HG03378 (cell line): ENCODE measurements around the gene RHBDF2.

ENCODE experiments used
- ATAC-seq: cut with Tn5 transposase; IDR thresholded peaks from one replicate; pipeline ENCODE4 v1.9.1; 2021; ENCODE audit warnings: mild to moderate bottlenecking, moderate library complexity; ENCODE audit not compliant: unreplicated experiment

Gene RHBDF2

DNA sequence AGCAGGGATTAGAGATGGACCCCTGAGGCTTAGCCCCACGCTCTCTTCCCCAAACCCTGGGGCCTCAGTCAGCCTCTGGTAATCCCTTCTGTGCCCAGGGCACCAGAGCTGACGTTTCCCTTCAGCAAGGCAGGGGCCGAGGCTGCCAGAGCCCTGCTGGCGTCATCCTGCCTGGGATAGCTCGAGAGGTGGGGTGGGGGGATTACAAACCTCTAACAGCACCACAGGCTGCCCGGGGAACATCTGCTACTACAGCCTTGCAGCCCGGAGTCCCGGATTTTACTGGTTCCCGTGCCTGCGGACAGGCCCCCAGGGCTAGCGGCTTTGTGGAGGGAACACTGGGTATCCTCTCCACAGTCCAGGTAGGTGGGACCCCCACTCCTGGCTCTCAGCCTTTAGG is 33.9 kb downstream of the RHBDF2 start, which contains the start of gene AANAT:
Gene AANAT (plus strand): TSS at position 238 of the 400 bp plus-strand sequence. CDS start 1,144 bp downstream, outside the sequence.
- no peak for ATAC-seq

DNA sequence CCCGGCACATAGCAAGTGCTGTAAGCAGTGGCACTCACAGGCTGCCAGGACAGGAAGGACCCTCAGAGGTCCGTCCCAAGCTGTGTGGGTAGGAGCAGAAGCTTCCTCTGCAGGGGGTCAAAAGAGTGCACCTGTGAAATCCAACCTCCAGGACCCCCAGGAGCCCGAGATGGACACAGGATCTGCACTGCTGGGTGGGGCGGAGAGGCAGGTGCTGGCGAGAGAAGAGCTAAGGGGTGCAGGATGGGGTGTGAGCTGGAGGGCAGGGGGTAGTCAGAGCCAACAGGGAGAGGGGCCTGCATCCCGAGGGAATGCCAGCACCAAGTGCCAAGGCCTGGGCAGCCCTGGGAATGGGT is 34.5 kb downstream of the RHBDF2 start:
- no peak for ATAC-seq

DNA sequence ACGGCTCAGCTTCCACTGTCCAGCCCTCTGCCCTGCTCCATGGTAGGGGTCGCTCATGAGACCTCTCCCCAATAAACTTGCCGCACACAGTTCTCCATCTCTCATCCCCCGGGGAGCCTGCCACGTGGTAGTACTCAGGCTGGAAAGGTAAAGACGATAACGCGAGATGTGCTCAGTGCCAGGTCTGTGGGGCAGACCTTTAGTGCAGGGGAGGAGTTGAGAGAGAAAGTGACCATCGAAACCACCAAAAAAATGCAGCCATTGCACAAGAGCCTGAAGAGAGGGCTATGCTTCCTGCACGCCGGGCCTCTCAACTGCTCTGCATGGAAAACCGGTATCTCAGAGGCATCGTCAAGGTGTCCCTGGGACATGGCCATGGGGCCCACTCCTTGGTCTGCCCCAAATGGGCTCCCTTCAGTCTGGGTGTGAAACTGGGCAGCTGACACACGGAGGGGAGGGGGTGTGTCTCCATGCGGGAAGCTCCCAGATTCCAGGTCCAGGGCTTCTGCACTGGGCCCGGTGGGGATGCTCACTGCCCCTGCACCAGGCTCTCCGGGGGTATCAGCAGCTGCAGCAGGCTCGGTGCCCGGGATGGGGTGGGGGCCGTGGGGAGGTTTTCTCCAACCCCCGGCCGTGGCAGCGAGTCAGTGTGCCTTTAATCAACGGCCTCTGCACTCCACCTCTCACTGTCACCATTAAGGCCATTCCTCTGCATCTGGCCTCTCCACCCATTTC is 38.5 kb downstream of the RHBDF2 start:
- ATAC-seq, result no peak

DNA sequence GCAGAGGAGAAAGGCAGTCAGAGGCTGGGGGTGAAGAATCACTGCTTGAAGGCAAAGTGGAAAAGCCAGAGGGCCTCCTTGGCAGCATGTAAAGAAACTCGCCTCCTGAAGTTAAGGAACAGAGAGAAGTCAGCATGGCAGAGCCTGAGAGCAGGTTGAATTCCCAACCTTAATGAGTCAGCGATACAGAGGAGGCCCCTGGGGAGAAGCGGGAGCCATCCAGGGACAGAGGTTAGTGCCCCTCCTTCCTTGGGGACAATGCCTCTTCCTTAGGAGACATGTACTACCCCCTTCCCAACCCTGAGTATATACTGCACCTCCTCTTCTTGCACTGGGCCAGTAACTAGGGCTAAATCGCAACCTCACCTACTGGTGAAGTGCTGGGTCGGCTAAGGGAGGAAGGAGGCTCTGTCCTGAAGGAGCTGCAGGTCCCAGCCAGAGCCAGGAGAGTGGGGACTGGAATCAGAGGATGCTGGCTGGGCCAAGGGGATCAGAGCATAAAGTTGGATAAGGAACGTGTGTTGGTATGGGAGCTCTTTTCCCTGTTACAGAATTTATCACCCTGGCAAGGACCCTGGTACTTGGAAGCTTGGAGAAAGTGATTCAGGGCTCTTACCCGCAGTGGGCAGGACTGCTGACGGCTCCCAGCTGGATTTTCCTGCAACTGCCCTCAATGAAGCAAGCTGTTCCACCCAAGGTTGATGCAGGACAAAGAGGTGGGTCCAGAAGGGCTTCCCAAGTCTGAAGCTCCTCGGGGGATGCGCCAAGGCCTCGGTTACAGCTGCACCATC is 39.3 kb downstream of the RHBDF2 start:
- no peak for ATAC-seq

DNA sequence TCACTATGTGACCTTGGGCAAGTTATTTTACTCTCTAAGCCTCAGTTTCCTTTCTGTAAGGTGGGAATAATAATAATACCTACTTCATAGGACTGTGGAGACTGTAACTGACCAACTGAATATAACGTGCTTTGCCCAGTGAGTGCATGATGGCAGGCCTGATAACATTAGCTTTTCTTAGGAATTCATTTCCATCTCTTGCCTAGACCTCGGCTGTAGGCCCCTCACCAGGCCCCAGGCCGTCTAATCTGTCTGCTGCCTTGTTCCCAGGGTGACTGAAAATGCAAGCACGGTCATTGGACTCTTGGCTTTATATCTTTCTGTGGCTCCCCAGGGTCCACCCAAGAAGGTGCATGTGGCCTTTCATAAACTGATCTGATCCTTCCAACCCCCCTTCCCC is 41.5 kb downstream of the RHBDF2 start:
- no peak for ATAC-seq

DNA sequence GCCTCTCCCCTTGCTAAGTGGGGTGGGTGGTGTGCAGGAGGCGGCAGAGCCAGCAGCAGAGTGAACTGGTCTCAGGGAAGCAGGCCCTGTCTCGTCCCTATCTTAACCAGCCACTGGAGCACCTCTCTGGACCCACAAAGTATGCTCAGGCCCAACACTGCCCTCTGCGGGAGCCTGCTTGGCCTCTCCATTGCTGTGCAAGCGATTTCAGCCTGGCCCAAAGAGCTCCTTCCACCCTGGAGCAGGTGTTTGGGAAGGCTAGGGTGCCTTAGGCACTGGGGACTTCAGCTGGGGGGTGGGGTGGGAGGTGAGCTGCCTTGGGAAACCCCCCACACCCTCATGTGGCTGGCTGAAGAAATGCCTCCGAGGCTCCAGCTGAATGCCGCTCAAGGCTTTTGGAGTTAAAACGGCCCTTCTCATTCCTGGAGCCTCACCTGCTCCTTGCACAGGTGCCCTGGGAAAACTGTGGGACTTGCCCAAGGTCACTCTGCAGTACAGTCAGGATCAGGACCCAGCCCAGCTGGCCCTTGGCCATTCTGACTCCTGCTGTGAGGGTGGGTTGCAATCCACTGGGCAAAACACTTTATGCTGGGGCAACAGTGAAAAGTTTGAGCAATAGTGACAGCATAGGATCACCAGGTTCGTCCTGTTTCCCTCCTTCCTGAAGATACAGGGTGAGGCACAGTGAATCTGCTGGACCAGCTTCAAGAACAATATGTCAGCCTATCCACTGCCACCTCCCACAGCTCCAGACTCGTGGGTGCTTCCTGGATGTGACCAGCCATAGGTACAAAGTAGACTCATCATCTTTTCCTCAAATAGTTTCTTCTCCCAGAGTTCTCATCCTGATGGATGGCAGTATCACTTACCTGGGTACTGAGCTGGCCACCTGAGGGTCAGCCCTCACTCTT is 42.4 kb downstream of the RHBDF2 start:
- no peak for ATAC-seq

DNA sequence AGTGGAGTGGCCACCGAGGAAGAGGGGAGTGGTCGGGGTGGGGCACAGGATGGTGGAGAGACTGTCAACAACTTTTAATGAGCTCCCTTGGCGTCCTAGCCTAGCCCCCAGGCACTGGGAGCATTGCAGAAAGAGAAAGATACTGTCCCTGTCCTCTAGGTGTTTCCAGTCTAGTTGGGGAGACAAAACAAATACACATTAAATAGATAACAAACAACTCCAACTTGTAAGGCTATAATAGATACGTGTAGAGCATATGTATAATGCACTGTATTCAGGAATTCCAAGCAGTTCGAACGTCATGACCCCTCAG is 47.8 kb downstream of the RHBDF2 start:
- no peak for ATAC-seq

DNA sequence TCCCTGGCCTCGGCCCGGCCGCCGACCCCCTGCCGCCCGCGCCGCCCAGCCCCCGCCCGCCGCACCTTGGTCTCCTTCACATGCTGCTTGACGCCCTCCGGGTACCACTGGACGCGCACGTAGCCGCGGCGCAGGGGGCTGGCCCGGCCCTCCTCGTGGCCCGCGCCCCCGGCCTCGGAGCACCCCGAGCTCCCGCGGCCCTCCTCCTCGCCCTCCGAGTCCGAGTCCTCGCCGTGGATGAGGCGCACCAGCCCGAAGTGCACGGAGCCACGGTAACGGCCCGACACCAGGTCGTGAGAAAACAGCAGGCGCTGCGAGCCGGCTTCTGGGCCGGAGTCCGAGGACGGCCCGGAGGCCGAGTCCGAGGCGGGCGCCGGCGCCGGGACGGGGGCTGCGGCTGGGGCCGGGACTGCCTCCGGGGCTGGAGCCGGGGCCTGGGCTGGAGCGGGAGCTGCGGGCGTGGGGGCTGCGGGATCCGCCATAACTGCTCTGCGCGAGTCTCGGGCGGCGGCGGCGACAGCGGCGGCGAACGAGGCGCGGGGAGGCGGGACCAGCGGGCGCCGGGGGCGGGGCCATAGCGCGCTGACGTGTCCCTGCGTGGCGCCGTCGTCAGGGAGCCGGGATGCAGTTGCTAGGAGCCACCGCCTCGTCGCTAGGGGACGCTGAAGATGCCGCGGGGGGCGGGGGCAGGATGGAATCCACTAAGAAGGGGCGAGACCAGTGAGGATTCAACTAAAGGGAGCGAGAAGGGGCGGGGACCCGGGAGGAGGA is 48.4 kb downstream of the RHBDF2 start, which contains the start of gene UBE2O:
Gene UBE2O (minus strand): TSS at position 493 of the 771 bp plus-strand sequence. CDS start 11 bp downstream, at position 482.
- ATAC-seq, result no peak

DNA sequence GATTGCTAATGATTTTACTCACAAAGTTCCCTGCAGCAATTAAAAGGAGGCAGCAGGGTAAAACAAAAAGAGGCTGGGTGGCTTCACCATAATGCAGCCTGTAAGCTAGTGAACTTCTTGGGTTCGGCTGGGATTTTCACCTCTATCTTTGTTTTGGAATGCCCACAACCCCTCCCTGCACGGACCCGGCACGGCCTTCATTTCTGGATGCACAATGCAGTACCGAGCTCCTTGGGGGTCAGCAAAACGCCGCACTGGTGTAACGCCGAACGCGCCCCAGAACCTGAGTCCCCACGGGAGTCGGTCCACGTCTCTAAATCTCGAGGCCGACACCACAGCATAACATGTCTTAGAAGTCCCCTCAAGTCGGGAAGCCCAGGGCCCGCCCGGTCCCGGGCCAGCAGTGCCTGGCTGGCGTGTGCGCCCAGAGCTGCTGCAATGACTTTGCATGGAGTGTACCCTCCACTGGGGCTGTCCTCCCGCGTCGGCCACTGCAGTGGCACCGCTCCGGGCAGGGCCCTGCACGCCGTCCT is 49.0 kb downstream of the RHBDF2 start:
- no peak for ATAC-seq

DNA sequence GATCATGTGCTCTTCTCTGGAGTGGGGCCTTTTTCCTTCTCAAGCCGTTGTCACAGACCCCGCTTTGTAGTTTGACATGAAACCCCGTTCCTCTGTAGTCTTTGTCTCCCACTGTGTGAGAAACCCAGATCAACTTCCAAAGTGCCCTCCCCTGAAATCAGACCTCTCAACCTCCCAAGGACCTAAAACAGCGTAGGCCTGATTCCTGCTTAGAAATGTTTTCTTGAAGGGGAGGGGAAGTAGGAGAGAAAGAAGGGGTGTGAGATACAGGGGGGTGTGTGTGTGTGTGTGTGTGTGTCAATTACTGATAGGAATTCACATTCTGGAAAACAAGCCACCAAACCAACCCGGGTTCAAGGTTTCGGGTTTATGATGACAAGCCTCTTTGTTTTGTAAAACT is 49.7 kb downstream of the RHBDF2 start:
- ATAC-seq, result no peak

DNA sequence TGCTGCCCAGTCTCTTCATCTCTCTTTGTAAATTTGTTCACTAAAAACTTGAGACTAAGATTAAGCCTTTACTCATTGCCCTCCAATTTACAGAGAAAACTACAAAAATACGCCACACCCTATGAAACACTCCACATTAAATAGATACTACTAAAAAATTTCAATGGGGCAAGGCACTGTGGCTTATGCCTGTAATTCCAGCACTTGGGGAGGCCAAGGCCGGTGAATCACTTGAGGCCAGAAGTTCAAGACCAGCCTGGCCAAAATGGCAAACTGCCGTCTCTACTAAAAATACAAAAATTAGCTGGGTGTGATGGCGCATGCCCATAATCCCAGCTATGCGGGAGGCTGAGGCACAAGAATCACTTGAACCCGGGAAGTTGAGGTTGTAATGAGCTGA is 52.1 kb downstream of the RHBDF2 start:
- ATAC-seq, result no peak

DNA sequence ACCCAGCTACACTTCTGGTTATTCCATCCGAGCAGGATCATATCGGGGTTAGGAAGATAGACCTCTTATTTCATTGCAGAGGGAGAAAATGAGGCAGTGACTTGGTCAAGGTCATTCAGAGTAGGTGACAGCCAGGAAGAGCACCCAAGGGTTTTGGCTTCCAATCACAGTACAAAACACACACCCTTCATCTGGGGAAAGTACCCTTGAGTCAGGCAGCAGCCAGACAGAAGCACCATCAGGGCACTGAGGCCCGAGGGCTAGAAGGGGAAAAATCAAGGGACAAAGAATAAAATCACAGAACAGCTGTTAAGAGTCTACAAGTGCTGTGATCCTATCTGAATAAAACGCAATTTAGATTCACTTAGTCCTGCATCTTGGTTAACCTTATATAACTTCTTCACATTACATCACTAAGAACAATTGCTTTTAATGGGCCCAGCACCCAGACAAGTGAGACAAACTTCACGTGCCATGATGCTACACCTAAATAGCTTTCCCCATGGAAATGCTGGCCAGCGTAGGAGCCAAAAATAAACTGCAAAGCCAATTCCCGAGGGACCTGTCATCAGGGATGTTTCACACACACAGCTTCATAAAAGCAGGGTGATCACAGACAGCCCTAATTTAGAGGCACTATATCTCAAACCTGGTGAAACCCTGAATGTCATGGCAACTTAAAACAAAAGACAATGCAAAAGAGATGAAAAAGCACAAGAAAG is 53.1 kb downstream of the RHBDF2 start:
- ATAC-seq, result no peak

DNA sequence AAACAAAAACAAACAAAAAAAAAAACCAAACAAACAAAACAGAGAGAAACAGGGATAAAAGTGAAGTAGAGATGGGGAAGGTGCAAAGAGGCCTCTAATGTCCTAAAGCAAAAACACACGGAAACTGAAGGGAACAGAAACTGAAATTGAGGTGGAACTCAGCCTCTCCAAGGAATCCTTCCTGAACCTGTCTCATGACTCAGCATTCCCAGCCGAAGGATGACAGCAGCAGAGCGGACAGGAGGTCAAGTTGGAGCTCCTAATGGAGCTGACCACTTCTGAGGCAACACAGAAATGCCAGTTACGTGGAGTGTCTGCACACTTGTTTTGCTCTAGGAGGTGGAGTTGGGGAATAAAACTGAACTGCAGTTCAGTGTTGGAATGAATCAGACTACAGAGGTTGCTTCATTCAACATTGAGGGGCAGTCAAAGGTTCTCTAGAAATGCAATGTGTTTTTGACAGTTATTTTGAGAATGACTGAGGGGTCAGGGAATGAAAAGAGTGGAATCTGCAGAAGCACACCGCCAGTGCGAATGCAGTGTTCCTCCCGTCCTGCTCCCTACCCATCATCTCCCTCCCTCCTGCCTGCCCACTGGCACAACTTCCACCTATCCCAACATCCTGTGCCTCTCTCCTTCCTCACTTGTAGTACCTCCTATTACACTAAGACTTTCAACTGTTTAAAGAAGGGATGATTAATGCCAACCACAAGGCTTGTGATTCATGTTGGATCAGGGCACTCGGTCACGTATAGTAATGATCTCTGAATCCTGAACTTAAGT is 54.6 kb downstream of the RHBDF2 start:
- no peak for ATAC-seq

DNA sequence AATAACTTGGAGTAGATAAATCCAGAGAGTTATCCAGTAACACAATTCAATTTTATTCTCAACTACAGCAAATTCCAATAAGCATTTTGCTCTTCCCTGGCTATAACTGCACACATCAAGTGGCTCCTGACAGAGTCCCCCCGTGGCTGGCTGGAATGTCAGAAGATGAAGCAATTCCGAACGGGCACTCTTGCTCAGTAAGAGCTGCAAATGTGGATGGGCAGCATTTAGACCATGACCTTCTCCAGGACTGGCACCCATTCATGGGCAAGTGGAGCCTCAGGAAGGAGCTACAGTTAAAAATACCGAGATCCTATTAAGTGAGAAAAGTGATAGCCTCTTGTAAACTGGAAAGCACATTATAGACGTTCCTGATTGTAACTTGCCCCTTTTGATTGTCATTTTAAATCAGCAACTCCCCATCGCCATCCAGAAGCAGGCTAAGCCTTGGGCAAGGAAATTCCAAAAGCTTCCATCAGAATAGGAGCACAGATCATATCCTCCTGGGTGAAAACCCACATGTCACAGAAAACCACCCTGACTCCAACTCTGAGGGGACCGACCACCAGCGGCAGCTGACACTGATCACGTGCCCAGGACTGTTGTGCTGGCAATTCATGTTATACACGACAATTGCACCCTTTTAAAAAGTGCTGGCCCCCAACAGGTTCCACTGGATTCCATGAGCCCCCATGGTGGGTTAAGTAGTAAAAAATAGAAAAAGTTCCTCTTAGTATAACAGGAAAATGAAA is 55.4 kb downstream of the RHBDF2 start:
- ATAC-seq, result no peak

DNA sequence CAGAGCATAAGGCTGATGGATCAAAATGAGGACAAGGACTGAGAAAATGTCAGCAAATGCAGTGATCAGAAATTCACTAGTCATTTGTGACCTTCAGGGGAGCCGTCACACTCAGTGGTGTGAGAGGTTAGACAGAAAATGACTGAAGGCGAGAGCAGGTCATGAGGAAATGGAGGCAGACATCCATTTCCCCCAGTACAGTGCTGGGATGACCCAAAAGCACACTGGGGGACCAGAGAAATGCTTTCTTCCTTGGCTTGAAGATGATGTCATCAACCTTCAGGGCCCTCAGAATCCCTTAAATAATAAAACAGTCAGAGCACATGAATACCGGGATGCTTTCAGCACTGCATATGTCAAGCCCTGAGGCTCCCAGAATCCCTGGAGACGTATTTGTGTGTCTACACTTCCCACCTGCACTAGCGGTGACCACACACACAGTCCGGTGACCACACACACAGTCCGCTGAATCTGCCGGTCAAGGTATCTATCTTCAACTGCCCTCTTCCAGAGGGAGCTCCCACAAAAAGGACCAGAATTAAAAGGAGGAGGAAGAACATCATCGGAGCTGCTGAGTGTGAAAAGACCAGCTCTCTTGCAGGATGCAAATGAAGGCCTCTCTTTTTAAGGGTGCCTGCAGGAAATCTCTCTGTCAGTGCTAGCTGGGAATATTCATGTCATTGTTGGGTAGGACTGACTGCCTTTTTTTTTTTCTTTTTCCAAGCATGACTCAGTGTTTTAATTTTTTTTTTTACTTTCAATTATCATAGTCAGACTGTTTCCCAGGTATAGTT is 56.5 kb downstream of the RHBDF2 start:
- no peak for ATAC-seq

DNA sequence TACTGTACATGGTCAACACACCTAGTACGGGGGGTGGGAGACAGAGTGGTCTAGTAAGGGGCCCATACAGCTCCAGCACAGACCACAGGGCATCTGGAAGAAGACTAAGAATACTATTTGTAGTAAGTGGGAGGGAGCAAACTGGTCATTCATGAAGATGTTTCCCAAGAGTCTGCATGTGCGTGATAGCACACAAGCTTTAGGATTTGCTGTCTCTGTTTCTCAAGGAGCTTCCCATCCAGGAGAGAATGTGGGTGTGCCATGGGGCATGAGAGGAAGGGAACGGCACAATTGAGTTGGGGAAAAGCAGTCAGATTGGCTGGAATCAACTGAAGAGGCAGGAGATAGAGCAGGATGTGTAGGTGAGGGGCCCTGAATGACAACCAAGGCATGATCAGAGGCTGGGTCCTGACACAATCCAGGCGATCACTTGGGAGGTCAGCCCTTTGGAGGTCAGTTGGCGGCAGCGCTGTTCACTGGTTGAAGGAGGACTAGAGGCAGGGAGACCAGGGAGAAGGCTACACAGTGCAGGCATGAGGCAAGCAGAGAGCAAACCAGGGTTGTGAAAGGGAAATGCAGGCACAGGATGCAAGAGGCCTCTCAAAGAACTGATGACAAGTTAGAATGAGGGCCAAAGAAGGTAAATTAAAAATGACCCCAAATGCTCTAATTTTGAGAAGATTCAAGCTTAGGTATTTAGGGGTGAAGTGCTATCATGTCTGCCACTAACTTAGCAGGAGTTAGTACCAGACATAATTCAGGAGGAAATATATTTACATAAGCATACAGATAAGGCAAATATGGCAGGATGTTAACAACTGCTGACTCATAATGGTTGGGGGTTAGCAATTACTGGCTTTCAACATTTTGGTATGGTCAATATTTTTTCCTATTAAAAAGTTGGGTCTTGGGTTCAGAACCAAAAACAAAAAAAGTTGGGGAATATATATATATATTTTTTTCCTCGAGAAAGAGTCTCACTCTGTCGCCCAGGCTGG is 58.6 kb downstream of the RHBDF2 start:
- no peak for ATAC-seq
